Occipital lobe (tissue), 1 donor: ENCODE data around the gene FYN. TPM values are rescaled to one million over a fixed set of nuclear protein-coding genes. Genes with fewer than 3 reads are reported as not detected.

Source experiments
- total RNA-seq: library from RNA; depleted of rRNA; stranded (reverse); fragments of >200 nt; gene quantifications from one replicate; pipeline ENCODE4 v1.2.3, GENCODE V29; 2014

The FYN gene
- total RNA-seq, 1 donor from 2014 or later, result 246 TPM

Other genes with a start within 250 kb of the FYN start
- gene CCN6, start 180.7 kb upstream of the FYN start, total RNA-seq, result not detected
- gene TUBE1, start 214.0 kb upstream of the FYN start, total RNA-seq, result 42.1 TPM
- gene FAM229B, start 214.1 kb upstream of the FYN start, total RNA-seq, result 22.5 TPM